ENCODE measurements around the gene DNAJC15. TPM values are rescaled to one million over a fixed set of nuclear protein-coding genes. Genes with fewer than 3 reads are reported as not detected.

DNAJC15 gene
- total and polyA plus RNA-seq, 2 experiments from 2014 or later, result 25.9 to 70.5 TPM

- Histone ChIP-seq H3K27me3 (replicated peaks; ENCODE audit: insufficient read depth) (no peaks in the 10 kb centered on the region), H2AFZ (no peak overlapping the region), H3K9me2 (ENCODE audit: insufficient read depth) (no peaks in the 10 kb centered on the region), H3K27ac (no peak overlapping the region), H3K4me2 (ENCODE audit: unreplicated experiment) (no peak overlapping the region), H3K4me1 (ENCODE audit: insufficient read depth) (no peaks in the 10 kb centered on the region), H3K4me3 (no peak overlapping the region), H3F3A (ENCODE audit: insufficient read depth) (no peaks in the 10 kb centered on the region), H4K20me1 (ENCODE audit: insufficient read depth) (no peaks in the 10 kb centered on the region), H3K9ac (no peak overlapping the region), H3K79me2 (ENCODE audit: insufficient read depth) (no peaks in the 10 kb centered on the region), H3K9me3 (ENCODE audit: low read depth) (no peaks in the 10 kb centered on the region), H3K36me3 (ENCODE audit: low read depth) (no peaks in the 10 kb centered on the region)
- TF ChIP-seq EZH2phosphoT487 (IDR thresholded peaks at IDR 0.05; ENCODE audit: insufficient read depth, low read depth) (no peak), EZH2 (IDR thresholded peaks at IDR 0.05; ENCODE audit: insufficient read depth, poor library complexity, severe bottlenecking) (no peak)
- 59 to 61% methylated on average over 6 of the region's 6 CpGs for WGBS, 2 experiments (ENCODE audit: low coverage in 1 of 2, low lambda C conversion rate in 2 of 2, missing lambda C conversion rate in 2 of 2)
- in situ Hi-C loops (cut with MboI), result no loop called here
- no peak for DNase-seq
These were observed 99.4 kb downstream of the DNAJC15 start for GRCh38 chr13:43122791-43123190.

- TF ChIP-seq EZH2phosphoT487 (IDR thresholded peaks at IDR 0.05; ENCODE audit: insufficient read depth, low read depth) (no peak), EZH2 (IDR thresholded peaks at IDR 0.05; ENCODE audit: insufficient read depth, poor library complexity, severe bottlenecking) (no peak)
- no peaks in the 10 kb centered on the region for H3K4me1 ChIP-seq (ENCODE audit: insufficient read depth)
- H4K20me1 ChIP-seq (ENCODE audit: insufficient read depth), result no peaks in the 10 kb centered on the region
- H3K36me3 ChIP-seq (ENCODE audit: low read depth), result no peaks in the 10 kb centered on the region
- no peaks in the 10 kb centered on the region for H3K9me3 ChIP-seq (ENCODE audit: low read depth)
- DNase-seq, result no peak
- no peak overlapping the region for H3K9ac ChIP-seq
- no peak overlapping the region for H3K4me2 ChIP-seq (ENCODE audit: unreplicated experiment)
- H3F3A ChIP-seq (ENCODE audit: insufficient read depth), result no peaks in the 10 kb centered on the region
- no peak overlapping the region for H3K4me3 ChIP-seq
- in situ Hi-C loops (cut with MboI), result no loop called here
- H3K9me2 ChIP-seq (ENCODE audit: insufficient read depth), result no peaks in the 10 kb centered on the region
- H3K27me3 ChIP-seq (replicated peaks; ENCODE audit: insufficient read depth), result 0 out of 2 replicates have a peak, but pooled peaks cover 3% of the 10 kb centered on the region
- no peaks in the 10 kb centered on the region for H3K79me2 ChIP-seq (ENCODE audit: insufficient read depth)
- H2AFZ ChIP-seq, result no peak overlapping the region
- H3K27ac ChIP-seq, result no peak overlapping the region
- WGBS, 2 experiments (ENCODE audit: low coverage in 1 of 2, low lambda C conversion rate in 2 of 2, missing lambda C conversion rate in 2 of 2), result 89 to 92% methylated on average over 6 of the region's 6 CpGs
These were observed 100.5 kb downstream of the DNAJC15 start for GRCh38 chr13:43123856-43124255.

- H3K36me3 ChIP-seq (ENCODE audit: low read depth), result no peaks in the 10 kb centered on the region
- in situ Hi-C loops (cut with MboI), result no loop called here
These were observed 101.1 kb downstream of the DNAJC15 start for GRCh38 chr13:43124490-43124889.

GRCh38 chr13:43126420-43126819 lies 103.0 kb downstream of the DNAJC15 start:
- Histone ChIP-seq H2AFZ (no peak overlapping the region), H3K4me3 (no peak overlapping the region), H3K36me3 (ENCODE audit: low read depth) (no peaks in the 10 kb centered on the region), H3F3A (ENCODE audit: insufficient read depth) (no peaks in the 10 kb centered on the region), H3K79me2 (ENCODE audit: insufficient read depth) (no peaks in the 10 kb centered on the region), H3K9me2 (ENCODE audit: insufficient read depth) (no peaks in the 10 kb centered on the region), H3K9ac (no peak overlapping the region), H3K9me3 (ENCODE audit: low read depth) (no peaks in the 10 kb centered on the region), H3K27me3 (replicated peaks; ENCODE audit: insufficient read depth) (0 out of 2 replicates have a peak, but pooled peaks cover 8% of the 10 kb centered on the region), H3K4me2 (ENCODE audit: unreplicated experiment) (no peak overlapping the region), H3K4me1 (ENCODE audit: insufficient read depth) (no peaks in the 10 kb centered on the region), H3K27ac (no peak overlapping the region), H4K20me1 (ENCODE audit: insufficient read depth) (no peaks in the 10 kb centered on the region)
- TF ChIP-seq EZH2 (IDR thresholded peaks at IDR 0.05; ENCODE audit: insufficient read depth, poor library complexity, severe bottlenecking) (no peak), EZH2phosphoT487 (IDR thresholded peaks at IDR 0.05; ENCODE audit: insufficient read depth, low read depth) (no peak)
- in situ Hi-C loops (cut with MboI), result no loop called here
- WGBS, 2 experiments (ENCODE audit: low coverage in 1 of 2, low lambda C conversion rate in 2 of 2, missing lambda C conversion rate in 2 of 2), result 58 to 59% methylated on average over 4 of the region's 4 CpGs
- no peak for DNase-seq

More at GRCh38 chr13:43124490-43124889, 101.1 kb downstream of the DNAJC15 start:
- Histone ChIP-seq H3K9ac (no peak overlapping the region), H3K9me2 (ENCODE audit: insufficient read depth) (no peaks in the 10 kb centered on the region), H3K4me1 (ENCODE audit: insufficient read depth) (no peaks in the 10 kb centered on the region), H3K27ac (no peak overlapping the region), H3K79me2 (ENCODE audit: insufficient read depth) (no peaks in the 10 kb centered on the region), H3K9me3 (ENCODE audit: low read depth) (no peaks in the 10 kb centered on the region), H3K4me2 (ENCODE audit: unreplicated experiment) (no peak overlapping the region), H3K4me3 (no peak overlapping the region), H3K27me3 (replicated peaks; ENCODE audit: insufficient read depth) (0 out of 2 replicates have a peak, but pooled peaks cover 8% of the 10 kb centered on the region), H4K20me1 (ENCODE audit: insufficient read depth) (no peaks in the 10 kb centered on the region), H2AFZ (no peak overlapping the region), H3F3A (ENCODE audit: insufficient read depth) (no peaks in the 10 kb centered on the region)
- no peak for DNase-seq
- TF ChIP-seq EZH2 (IDR thresholded peaks at IDR 0.05; ENCODE audit: insufficient read depth, poor library complexity, severe bottlenecking), result no peak
- no peak for TF ChIP-seq EZH2phosphoT487 (IDR thresholded peaks at IDR 0.05; ENCODE audit: insufficient read depth, low read depth)
- WGBS, 2 experiments (ENCODE audit: low coverage in 1 of 2, low lambda C conversion rate in 2 of 2, missing lambda C conversion rate in 2 of 2), result 78% methylated on average over 8 of the region's 8 CpGs

Data from GM23248 (cell line).